ENCODE data around the gene FLNB. TPM values are rescaled to one million over a fixed set of nuclear protein-coding genes. Genes with fewer than 3 reads are reported as not detected.

Gene FLNB
- total RNA-seq, 1 experiment from 2014 or later, result 580 TPM

GRCh38 chr3:58102976-58103451 is 94.8 kb downstream of the FLNB start:
- Mint-ChIP-seq H3K36me3 (ENCODE audit: insufficient read depth, unreplicated experiment) (peaks cover 97% of the 10 kb centered on the region), H3K9me3 (ENCODE audit: unreplicated experiment) (no peaks in the 10 kb centered on the region), H3K27ac (ENCODE audit: low read depth, unreplicated experiment) (no peak overlapping the region), H3K27me3 (ENCODE audit: insufficient read depth, unreplicated experiment) (no peaks in the 10 kb centered on the region), H3K4me3 (ENCODE audit: unreplicated experiment) (no peak overlapping the region), H3K4me1 (ENCODE audit: insufficient read depth, unreplicated experiment) (no peaks in the 10 kb centered on the region)
- no peak for DNase-seq (ENCODE audit: unreplicated experiment)
- ChIA-PET POLR2A (no interaction called here), CTCF (interaction anchor here (1.0 to 2.0 kb wide), 2 partner anchors 33 to 95 kb away, joined by 3 to 6 read pairs; partner anchors contain the start of gene FLNB)
- no TSS peak for BruUV-seq (replicated peaks)
- intact Hi-C loops (cut with micrococcal nuclease), result no loop called here
- TF ChIP-seq CTCF (IDR thresholded peaks at IDR 0.05; ENCODE audit: unreplicated experiment), result no peak

- H3K4me3 Mint-ChIP-seq (ENCODE audit: unreplicated experiment), result no peak overlapping the region
- no peak for TF ChIP-seq CTCF (IDR thresholded peaks at IDR 0.05; ENCODE audit: unreplicated experiment)
- peaks cover 96% of the 10 kb centered on the region for H3K36me3 Mint-ChIP-seq (ENCODE audit: insufficient read depth, unreplicated experiment)
- DNase-seq (ENCODE audit: unreplicated experiment), result no peak
- BruUV-seq (replicated peaks), result no TSS peak
- ChIA-PET CTCF (interaction anchor here (0.6 to 2.0 kb wide), 5 partner anchors 9 to 430 kb away, joined by 3 to 8 read pairs (median 4); partner anchors contain the start of gene FLNB), POLR2A (no interaction called here)
- no peak overlapping the region for H3K27ac Mint-ChIP-seq (ENCODE audit: low read depth, unreplicated experiment)
- no peaks in the 10 kb centered on the region for H3K9me3 Mint-ChIP-seq (ENCODE audit: unreplicated experiment)
- H3K4me1 Mint-ChIP-seq (ENCODE audit: insufficient read depth, unreplicated experiment), result no peaks in the 10 kb centered on the region
- no peaks in the 10 kb centered on the region for H3K27me3 Mint-ChIP-seq (ENCODE audit: insufficient read depth, unreplicated experiment)
- intact Hi-C loops (cut with micrococcal nuclease), result no loop called here
These were observed 95.9 kb downstream of the FLNB start for GRCh38 chr3:58104151-58104550.

GRCh38 chr3:58104712-58105111 is 96.5 kb downstream of the FLNB start:
- CTCF ChIA-PET, result interaction anchor here (0.7 kb wide), 1 partner anchor 142 kb away, joined by 8 read pairs; no protein-coding TSS in a partner anchor
- no peaks in the 10 kb centered on the region for H3K27me3 Mint-ChIP-seq (ENCODE audit: insufficient read depth, unreplicated experiment)
- no peak overlapping the region for H3K4me3 Mint-ChIP-seq (ENCODE audit: unreplicated experiment)
- H3K36me3 Mint-ChIP-seq (ENCODE audit: insufficient read depth, unreplicated experiment), result peaks cover 96% of the 10 kb centered on the region
- POLR2A ChIA-PET, result no interaction called here
- intact Hi-C loops (cut with micrococcal nuclease), result no loop called here
- H3K4me1 Mint-ChIP-seq (ENCODE audit: insufficient read depth, unreplicated experiment), result peaks cover 2% of the 10 kb centered on the region
- no peak for TF ChIP-seq CTCF (IDR thresholded peaks at IDR 0.05; ENCODE audit: unreplicated experiment)
- no peak overlapping the region for H3K27ac Mint-ChIP-seq (ENCODE audit: low read depth, unreplicated experiment)
- no peaks in the 10 kb centered on the region for H3K9me3 Mint-ChIP-seq (ENCODE audit: unreplicated experiment)
- DNase-seq (ENCODE audit: unreplicated experiment), result no peak
- BruUV-seq (replicated peaks), result no TSS peak

- peaks cover 5% of the 10 kb centered on the region for H3K4me1 Mint-ChIP-seq (ENCODE audit: insufficient read depth, unreplicated experiment)
- CTCF ChIA-PET, result no interaction called here
- peaks cover 96% of the 10 kb centered on the region for H3K36me3 Mint-ChIP-seq (ENCODE audit: insufficient read depth, unreplicated experiment)
- no peaks in the 10 kb centered on the region for H3K9me3 Mint-ChIP-seq (ENCODE audit: unreplicated experiment)
- DNase-seq (ENCODE audit: unreplicated experiment), result no peak
- POLR2A ChIA-PET, result no interaction called here
- TF ChIP-seq CTCF (IDR thresholded peaks at IDR 0.05; ENCODE audit: unreplicated experiment), result no peak
- H3K4me3 Mint-ChIP-seq (ENCODE audit: unreplicated experiment), result no peak overlapping the region
- no peak overlapping the region for H3K27ac Mint-ChIP-seq (ENCODE audit: low read depth, unreplicated experiment)
- BruUV-seq (replicated peaks), result no TSS peak
- intact Hi-C loops (cut with micrococcal nuclease), result no loop called here
- no peaks in the 10 kb centered on the region for H3K27me3 Mint-ChIP-seq (ENCODE audit: insufficient read depth, unreplicated experiment)
These were observed 97.0 kb downstream of the FLNB start for GRCh38 chr3:58105196-58105595.
